ENCODE measurements around the gene JAZF1.

JAZF1 gene

GRCh38 chr7:28176174-28176573 is 4.4 kb downstream of the JAZF1 start:
- no peak for TF ChIP-seq CTCF (conservative IDR thresholded peaks at IDR 0.05; ENCODE audit: low read depth, low read length)
- DNase-seq (ENCODE audit: low read depth), result peak; percentile 46
- no peak overlapping the region for H3K4me3 ChIP-seq (ENCODE audit: low read depth, low read length)

GRCh38 chr7:28174901-28175661 is 5.5 kb downstream of the JAZF1 start:
- no peak for TF ChIP-seq CTCF (conservative IDR thresholded peaks at IDR 0.05; ENCODE audit: low read depth, low read length)
- DNase-seq (ENCODE audit: low read depth), result no peak
- no peak overlapping the region for H3K4me3 ChIP-seq (ENCODE audit: low read depth, low read length)

DNA sequence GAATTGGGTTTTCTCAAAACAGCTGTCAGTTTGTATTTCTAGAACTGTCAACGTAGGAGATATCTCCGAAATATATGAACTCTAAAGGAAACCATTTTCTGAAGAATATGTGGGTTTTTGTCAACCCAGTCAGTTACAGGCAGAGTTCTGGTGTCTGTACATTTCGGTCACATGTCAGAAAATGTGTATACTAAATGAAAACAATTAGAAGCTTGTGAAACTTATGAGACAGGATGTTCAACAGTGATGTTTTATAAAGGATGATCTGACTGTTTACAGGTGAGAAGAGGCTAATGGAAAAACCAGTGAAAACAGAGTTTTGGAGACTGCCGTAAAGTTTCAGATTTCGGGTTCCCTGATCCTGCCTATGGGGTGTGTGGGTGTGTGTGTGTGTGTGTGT is 6.2 kb downstream of the JAZF1 start:
- DNase-seq (ENCODE audit: low read depth), result no peak

GRCh38 chr7:28173531-28173930 is 7.1 kb downstream of the JAZF1 start:
- DNase-seq (ENCODE audit: low read depth), result no peak
- TF ChIP-seq CTCF (conservative IDR thresholded peaks at IDR 0.05; ENCODE audit: low read depth, low read length), result no peak
- no peak overlapping the region for H3K4me3 ChIP-seq (ENCODE audit: low read depth, low read length)

More for the DNA sequence above, 6.2 kb downstream of the JAZF1 start:
- no peak for TF ChIP-seq CTCF (conservative IDR thresholded peaks at IDR 0.05; ENCODE audit: low read depth, low read length)
- no peak overlapping the region for H3K4me3 ChIP-seq (ENCODE audit: low read depth, low read length)

- DNase-seq (ENCODE audit: low read depth), result no peak
- H3K4me3 ChIP-seq (ENCODE audit: low read depth, low read length), result no peak overlapping the region
- no peak for TF ChIP-seq CTCF (conservative IDR thresholded peaks at IDR 0.05; ENCODE audit: low read depth, low read length)
These were observed 7.6 kb downstream of the JAZF1 start for GRCh38 chr7:28172958-28173357.

DNA sequence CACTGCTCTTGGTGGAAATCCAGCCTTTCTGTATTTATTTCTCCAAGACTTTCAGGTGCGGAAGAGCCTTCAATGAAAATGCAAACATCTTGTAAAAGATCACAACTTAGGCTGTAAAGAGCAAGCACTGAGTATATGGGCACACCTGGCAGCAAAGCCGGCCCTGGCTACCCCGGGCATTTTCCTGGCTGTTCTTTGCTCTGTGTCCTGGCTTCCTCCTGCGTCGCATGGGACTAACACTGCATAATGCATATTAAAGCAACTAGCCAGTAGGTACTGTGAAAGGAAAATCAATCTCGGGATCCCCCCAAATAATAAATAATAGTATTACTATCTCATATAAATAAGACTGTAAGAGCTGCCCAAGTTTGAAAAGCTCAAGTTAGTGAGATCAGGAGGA is 9.9 kb downstream of the JAZF1 start:
- no peak for TF ChIP-seq CTCF (conservative IDR thresholded peaks at IDR 0.05; ENCODE audit: low read depth, low read length)
- no peak overlapping the region for H3K4me3 ChIP-seq (ENCODE audit: low read depth, low read length)
- no peak for DNase-seq (ENCODE audit: low read depth)

GRCh38 chr7:28169230-28169629 is 11.4 kb downstream of the JAZF1 start:
- no peak for TF ChIP-seq CTCF (conservative IDR thresholded peaks at IDR 0.05; ENCODE audit: low read depth, low read length)
- peak; percentile 39 for DNase-seq (ENCODE audit: low read depth)
- no peak overlapping the region for H3K4me3 ChIP-seq (ENCODE audit: low read depth, low read length)

All from choroid plexus epithelial cell (primary cell).